Glutamatergic neuron (in vitro differentiated cells): ENCODE data around the gene PPP3R1. TPM values are rescaled to one million over a fixed set of nuclear protein-coding genes. Genes with fewer than 3 reads are reported as not detected.

Experiments
- DNase-seq: peaks from one replicate; pipeline ENCODE4 v3.0.0; 2022
- H3K27ac Mint-ChIP-seq: one replicate; pipeline ENCODE4 v1.8.0; 2020; ENCODE audit warnings: mild to moderate bottlenecking, mixed read lengths, inconsistent platforms; ENCODE audit not compliant: unreplicated experiment
- H3K27me3 Mint-ChIP-seq: one replicate; pipeline ENCODE4 v1.8.0; 2020; ENCODE audit warnings: mild to moderate bottlenecking, moderate library complexity, mixed read lengths, inconsistent platforms; ENCODE audit not compliant: unreplicated experiment
- H3K36me3 Mint-ChIP-seq: one replicate; pipeline ENCODE4 v1.8.0; 2020; ENCODE audit warnings: mild to moderate bottlenecking, mixed read lengths, inconsistent platforms; ENCODE audit not compliant: unreplicated experiment
- H3K4me1 Mint-ChIP-seq: one replicate; pipeline ENCODE4 v1.8.0; 2020; ENCODE audit warnings: mild to moderate bottlenecking, low read depth, mixed read lengths, inconsistent platforms; ENCODE audit not compliant: unreplicated experiment
- H3K4me3 Mint-ChIP-seq: one replicate; pipeline ENCODE4 v1.8.0; 2020; ENCODE audit warnings: mild to moderate bottlenecking, mixed read lengths, inconsistent platforms; ENCODE audit not compliant: unreplicated experiment
- H3K9me3 Mint-ChIP-seq: one replicate; pipeline ENCODE4 v1.8.0; 2020; ENCODE audit warnings: mild to moderate bottlenecking, moderate library complexity, mixed read lengths, inconsistent platforms; ENCODE audit not compliant: unreplicated experiment
- total RNA-seq: library from RNA; stranded (reverse); fragmentation: NEBNext Ultra II Directional; extraction: Animal tissue kit (Norgen Biotek cat#: 25700); gene quantifications from one replicate; pipeline ENCODE4 v1.2.1, GENCODE V29; 2021; ENCODE audit not compliant: unreplicated experiment
- TF ChIP-seq, protein P1 (sequence below): fragments of 200-600 bp; sonication (generic); IDR thresholded peaks from one replicate; pipeline ENCODE4 v1.5.0; 2021; ENCODE audit not compliant: partially characterized antibody, unreplicated experiment

Gene PPP3R1
- total RNA-seq, 1 donor from 2014 or later = 53.4 TPM

- Mint-ChIP-seq H3K27me3 (peaks cover 4% of the 10 kb centered on the region), H3K9me3 (peaks cover 9% of the 10 kb centered on the region), H3K36me3 (no peaks in the 10 kb centered on the region), H3K4me1 (peaks cover 8% of the 10 kb centered on the region), H3K4me3 (no peak overlapping the region), H3K27ac (no peak overlapping the region)
- TF ChIP-seq, protein P1, sequence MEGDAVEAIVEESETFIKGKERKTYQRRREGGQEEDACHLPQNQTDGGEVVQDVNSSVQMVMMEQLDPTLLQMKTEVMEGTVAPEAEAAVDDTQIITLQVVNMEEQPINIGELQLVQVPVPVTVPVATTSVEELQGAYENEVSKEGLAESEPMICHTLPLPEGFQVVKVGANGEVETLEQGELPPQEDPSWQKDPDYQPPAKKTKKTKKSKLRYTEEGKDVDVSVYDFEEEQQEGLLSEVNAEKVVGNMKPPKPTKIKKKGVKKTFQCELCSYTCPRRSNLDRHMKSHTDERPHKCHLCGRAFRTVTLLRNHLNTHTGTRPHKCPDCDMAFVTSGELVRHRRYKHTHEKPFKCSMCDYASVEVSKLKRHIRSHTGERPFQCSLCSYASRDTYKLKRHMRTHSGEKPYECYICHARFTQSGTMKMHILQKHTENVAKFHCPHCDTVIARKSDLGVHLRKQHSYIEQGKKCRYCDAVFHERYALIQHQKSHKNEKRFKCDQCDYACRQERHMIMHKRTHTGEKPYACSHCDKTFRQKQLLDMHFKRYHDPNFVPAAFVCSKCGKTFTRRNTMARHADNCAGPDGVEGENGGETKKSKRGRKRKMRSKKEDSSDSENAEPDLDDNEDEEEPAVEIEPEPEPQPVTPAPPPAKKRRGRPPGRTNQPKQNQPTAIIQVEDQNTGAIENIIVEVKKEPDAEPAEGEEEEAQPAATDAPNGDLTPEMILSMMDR = no peak
- DNase-seq = no peak
These were observed 96.7 kb downstream of the PPP3R1 start for GRCh38 chr2:68155618-68156017.

- Mint-ChIP-seq H3K27ac (no peak overlapping the region), H3K9me3 (peaks cover 6% of the 10 kb centered on the region), H3K27me3 (peaks cover 3% of the 10 kb centered on the region), H3K4me1 (peaks cover 6% of the 10 kb centered on the region), H3K4me3 (no peak overlapping the region), H3K36me3 (no peaks in the 10 kb centered on the region)
- no peak for DNase-seq
- TF ChIP-seq, protein P1 = no peak
These were observed 99.5 kb downstream of the PPP3R1 start for GRCh38 chr2:68152681-68153347.

DNA sequence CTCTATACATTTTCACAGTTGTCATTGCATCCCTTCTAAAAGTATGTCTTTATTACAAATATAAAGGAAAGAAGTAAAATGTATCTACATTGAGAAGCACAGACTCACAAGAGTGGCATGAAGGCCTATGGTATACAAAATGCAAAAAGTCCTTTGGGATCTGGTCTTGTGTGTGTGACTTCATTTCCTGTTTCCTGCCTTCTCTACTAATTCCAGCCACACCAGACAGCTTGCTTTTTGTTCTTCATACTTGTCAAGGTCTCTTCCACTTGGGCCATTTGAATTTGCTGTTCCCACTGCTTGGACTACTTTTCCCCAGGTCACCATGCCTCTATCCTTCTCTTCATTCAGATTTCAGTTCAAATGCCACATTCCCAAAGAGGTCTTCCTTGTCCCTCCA, 101.3 kb downstream of the PPP3R1 start:
- TF ChIP-seq, protein P1 = no peak
- Mint-ChIP-seq H3K9me3 (peaks cover 1% of the 10 kb centered on the region), H3K4me3 (no peak overlapping the region), H3K27ac (no peak overlapping the region), H3K27me3 (no peaks in the 10 kb centered on the region), H3K4me1 (peaks cover under 1% of the 10 kb centered on the region), H3K36me3 (no peaks in the 10 kb centered on the region)
- DNase-seq = no peak

- H3K9me3 Mint-ChIP-seq = no peaks in the 10 kb centered on the region
- H3K4me1 Mint-ChIP-seq = no peaks in the 10 kb centered on the region
- TF ChIP-seq, protein P1 = no peak
- H3K4me3 Mint-ChIP-seq = no peak overlapping the region
- no peaks in the 10 kb centered on the region for H3K27me3 Mint-ChIP-seq
- no peaks in the 10 kb centered on the region for H3K36me3 Mint-ChIP-seq
- no peak overlapping the region for H3K27ac Mint-ChIP-seq
- DNase-seq = no peak
These were observed 110.5 kb downstream of the PPP3R1 start for GRCh38 chr2:68141875-68142274.

GRCh38 chr2:68135448-68136320, 116.6 kb downstream of the PPP3R1 start:
- H3K36me3 Mint-ChIP-seq = no peaks in the 10 kb centered on the region
- no peak overlapping the region for H3K4me3 Mint-ChIP-seq
- DNase-seq = no peak
- H3K27ac Mint-ChIP-seq = no peak overlapping the region
- no peaks in the 10 kb centered on the region for H3K9me3 Mint-ChIP-seq
- TF ChIP-seq, protein P1 = no peak
- H3K4me1 Mint-ChIP-seq = no peaks in the 10 kb centered on the region
- no peaks in the 10 kb centered on the region for H3K27me3 Mint-ChIP-seq
